Measurements from ENCODE around the gene DGKI.

GRCh38 chr7:137656850-137657232 lies 189.9 kb downstream of the DGKI start:
- TF ChIP-seq POLR2AphosphoS5 (IDR thresholded peaks at IDR 0.05; ENCODE audit: low read depth), result no peak
- TF ChIP-seq CTCF (conservative IDR thresholded peaks at IDR 0.05; ENCODE audit: low read depth in 2 of 2), result no peak
- TF ChIP-seq EZH2 (IDR thresholded peaks at IDR 0.05; ENCODE audit: low read depth, unreplicated experiment), result no peak
- no peak for TF ChIP-seq JUNB (IDR thresholded peaks at IDR 0.05; ENCODE audit: unreplicated experiment)
- no peak for TF ChIP-seq ZNF462 (CRISPR knock-in tag; IDR thresholded peaks at IDR 0.05)
- TF ChIP-seq EZH2phosphoT487 (IDR thresholded peaks at IDR 0.05; ENCODE audit: unreplicated experiment), result no peak
- TF ChIP-seq, protein P1, sequence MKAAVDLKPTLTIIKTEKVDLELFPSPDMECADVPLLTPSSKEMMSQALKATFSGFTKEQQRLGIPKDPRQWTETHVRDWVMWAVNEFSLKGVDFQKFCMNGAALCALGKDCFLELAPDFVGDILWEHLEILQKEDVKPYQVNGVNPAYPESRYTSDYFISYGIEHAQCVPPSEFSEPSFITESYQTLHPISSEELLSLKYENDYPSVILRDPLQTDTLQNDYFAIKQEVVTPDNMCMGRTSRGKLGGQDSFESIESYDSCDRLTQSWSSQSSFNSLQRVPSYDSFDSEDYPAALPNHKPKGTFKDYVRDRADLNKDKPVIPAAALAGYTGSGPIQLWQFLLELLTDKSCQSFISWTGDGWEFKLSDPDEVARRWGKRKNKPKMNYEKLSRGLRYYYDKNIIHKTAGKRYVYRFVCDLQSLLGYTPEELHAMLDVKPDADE (IDR thresholded peaks at IDR 0.05), result no peak
- no peak for TF ChIP-seq ZNF114 (CRISPR knock-in tag; IDR thresholded peaks at IDR 0.05)
- TF ChIP-seq CREB1 (CRISPR knock-in tag; IDR thresholded peaks at IDR 0.05; ENCODE audit: low read depth), result no peak

Data from GM23338 (cell line).